PFSK-1 (cell line): ENCODE results near the gene C1QA.

Source experiments
- POLR2AphosphoS5 ChIP-seq: IDR thresholded peaks from 2 replicates; pipeline ENCODE4 v1.6.1; 2012; ENCODE audit warnings: low read depth, mild to moderate bottlenecking, control low read depth, low read length, moderate library complexity
- REST ChIP-seq, 2 experiments: IDR thresholded peaks; 2 replicates each; pipeline versions ENCODE4 v1.6.1 to v1.8.0; 2011 to 2012; ENCODE audit warnings: low read depth in 2 of 2, low read length in 2 of 2, control low read depth in 1 of 2, inconsistent platforms in 1 of 2, mild to moderate bottlenecking in 1 of 2, moderate library complexity in 1 of 2; ENCODE audit not compliant: insufficient read depth in 1 of 2

- TF ChIP-seq REST (IDR thresholded peaks at IDR 0.05; ENCODE audit: insufficient read depth in 1 of 2, low read depth in 2 of 2, low read length in 2 of 2), result peak; percentile 75 to 93
- TF ChIP-seq POLR2AphosphoS5, result no peak
Measured at GRCh38 chr1:22625262-22625925, 11.0 kb upstream of the C1QA start.
